IMR-90 (cell line): ENCODE data around the gene FAM216B. TPM values are rescaled to one million over a fixed set of nuclear protein-coding genes. Genes with fewer than 3 reads are reported as not detected.

ENCODE experiments used
- ATAC-seq: fragments of 200-7000 bp; cut with Tn5 transposase; 2 replicates; pipeline ENCODE4 v1.9.1; 2020; ENCODE audit warnings: low read depth, mild to moderate bottlenecking, moderate library complexity
- BruUV-seq: library from RNA; stranded (reverse); fragments of 400-500 nt; replicated peaks from 2 replicates; lab custom pipeline; 2021; lab: Mats Ljungman, UMichigan
- CTCF ChIA-PET: fragments of 300-600 bp; formaldehyde crosslinking; extraction: SDS; loops from one replicate; lab custom pipeline; 2021; ENCODE audit warnings: antibody characterized with exemption; lab: Yijun Ruan, JAX
- POLR2A ChIA-PET: fragments of 300-600 bp; sonication (Branson Sonifier 250); formaldehyde crosslinking; loops from one replicate; lab custom pipeline; 2022; ENCODE audit warnings: antibody characterized with exemption; ENCODE audit not compliant: unreplicated experiment; lab: Charles Lee
- DNase-seq: peaks from one replicate; pipeline ENCODE4 v3.0.0; 2013
- H2AFZ ChIP-seq: replicated peaks from 2 replicates; pipeline ENCODE3; 2013; ENCODE audit warnings: low read length, mild to moderate bottlenecking; ENCODE audit not compliant: poor library complexity
- H2AK5ac ChIP-seq: 2 replicates; pipeline ENCODE4 v1.6.1; 2013; ENCODE audit warnings: low read depth, low read length, inconsistent platforms
- H2AK9ac ChIP-seq: replicated peaks from 2 replicates; pipeline ENCODE3; 2013; ENCODE audit warnings: mild to moderate bottlenecking, low read depth, low read length, moderate library complexity; ENCODE audit not compliant: poor library complexity
- H2BK120ac ChIP-seq: 2 replicates; pipeline ENCODE4 v1.6.1; 2013; ENCODE audit warnings: low read depth, low read length, inconsistent platforms
- H2BK15ac ChIP-seq: 3 replicates; pipeline ENCODE4 v1.6.1; 2013; ENCODE audit warnings: low read depth, low read length, inconsistent platforms
- H2BK20ac ChIP-seq: 2 replicates; pipeline ENCODE4 v1.6.1; 2013; ENCODE audit warnings: low read depth, mild to moderate bottlenecking, inconsistent platforms, low read length, moderate library complexity
- H2BK5ac ChIP-seq: 2 replicates; pipeline ENCODE4 v1.6.1; 2013; ENCODE audit warnings: mild to moderate bottlenecking, low read depth, low read length, inconsistent platforms; ENCODE audit not compliant: poor library complexity, severe bottlenecking
- H3K14ac ChIP-seq: replicated peaks from 2 replicates; pipeline ENCODE4 v1.6.1; 2013; ENCODE audit warnings: low read depth, low read length, inconsistent platforms
- H3K18ac ChIP-seq: 2 replicates; pipeline ENCODE4 v1.6.1; 2013; ENCODE audit warnings: low read depth, low read length, control low read depth
- H3K23ac ChIP-seq: 2 replicates; pipeline ENCODE4 v1.6.1; 2013; ENCODE audit warnings: low read depth, low read length, inconsistent platforms
- H3K27ac ChIP-seq: 2 replicates; pipeline ENCODE4 v1.5.1; 2013; ENCODE audit warnings: mild to moderate bottlenecking, control low read depth, low read length; ENCODE audit not compliant: insufficient read depth
- H3K27me3 ChIP-seq: 2 replicates; pipeline ENCODE4 v1.6.1; 2013; ENCODE audit warnings: low read length; ENCODE audit not compliant: control insufficient read depth, insufficient read depth
- H3K36me3 ChIP-seq: 2 replicates; pipeline ENCODE4 v1.6.1; 2013; ENCODE audit warnings: low read length, mixed read lengths; ENCODE audit not compliant: control insufficient read depth, insufficient read depth
- H3K4ac ChIP-seq: 2 replicates; pipeline ENCODE4 v1.6.1; 2013; ENCODE audit warnings: low read depth, low read length, inconsistent platforms
- H3K4me1 ChIP-seq: 2 replicates; pipeline ENCODE4 v1.6.1; 2013; ENCODE audit warnings: low read length, mixed read lengths; ENCODE audit not compliant: control insufficient read depth, insufficient read depth
- H3K4me2 ChIP-seq: 2 replicates; pipeline ENCODE4 v1.6.1; 2013; ENCODE audit warnings: low read depth, mild to moderate bottlenecking, control low read depth, low read length, moderate library complexity
- H3K4me3 ChIP-seq: 2 replicates; pipeline ENCODE4 v1.5.1; 2013; ENCODE audit warnings: low read depth, mild to moderate bottlenecking, control low read depth, low read length, moderate library complexity; ENCODE audit not compliant: insufficient read depth
- H3K56ac ChIP-seq: 2 replicates; pipeline ENCODE4 v1.6.1; 2013; ENCODE audit warnings: low read length, inconsistent platforms; ENCODE audit not compliant: insufficient read depth; ENCODE audit errors: extremely low read depth
- H3K79me1 ChIP-seq, 2 experiments: 2 replicates each; pipeline ENCODE4 v1.6.1; 2013; ENCODE audit warnings: low read length in 2 of 2, inconsistent platforms in 1 of 2, low read depth in 1 of 2
- H3K9ac ChIP-seq: 2 replicates; pipeline ENCODE4 v1.6.1; 2013; ENCODE audit warnings: low read depth, low read length, control low read depth
- H3K9me1 ChIP-seq: 2 replicates; pipeline ENCODE4 v1.6.1; 2013; ENCODE audit warnings: low read length, inconsistent platforms; ENCODE audit not compliant: insufficient read depth
- H3K9me3 ChIP-seq: 2 replicates; pipeline ENCODE4 v1.6.1; 2013; ENCODE audit warnings: low read length; ENCODE audit not compliant: control insufficient read depth, insufficient read depth
- H4K20me1 ChIP-seq: 2 replicates; pipeline ENCODE4 v1.6.1; 2013; ENCODE audit warnings: low read length, inconsistent platforms; ENCODE audit not compliant: insufficient read depth
- H4K5ac ChIP-seq: 2 replicates; pipeline ENCODE4 v1.6.1; 2013; ENCODE audit warnings: mild to moderate bottlenecking, low read depth, low read length, control low read depth
- H4K8ac ChIP-seq, 2 experiments: 2 replicates each; pipeline ENCODE4 v1.6.1; 2013; ENCODE audit warnings: low read depth in 2 of 2, low read length in 2 of 2, control low read depth in 1 of 2, inconsistent platforms in 1 of 2
- H4K91ac ChIP-seq: 2 replicates; pipeline ENCODE4 v1.6.1; 2013; ENCODE audit warnings: low read depth, low read length, inconsistent platforms; ENCODE audit not compliant: insufficient read depth
- BHLHE40 ChIP-seq: fragments of 150-350 bp; IDR thresholded peaks from 2 replicates; pipeline ENCODE4 v1.6.1; 2016; ENCODE audit warnings: mild to moderate bottlenecking, low read depth, low read length
- CEBPB ChIP-seq: IDR thresholded peaks from 2 replicates; pipeline ENCODE4 v1.6.1; 2012; ENCODE audit warnings: low read depth, low read length, improper control_type of control experiment
- CHD1 ChIP-seq: IDR thresholded peaks from 2 replicates; pipeline ENCODE4 v1.6.1; 2012; ENCODE audit warnings: low read depth, low read length, improper control_type of control experiment
- ELK1 ChIP-seq: fragments of 150-350 bp; IDR thresholded peaks from 2 replicates; pipeline ENCODE4 v1.6.1; 2016; ENCODE audit warnings: low read depth, mild to moderate bottlenecking, low read length, moderate library complexity, borderline replicate concordance
- FOS ChIP-seq: fragments of 150-350 bp; IDR thresholded peaks from 2 replicates; pipeline ENCODE4 v1.6.1; 2016; ENCODE audit warnings: low read depth, low read length
- MAFK ChIP-seq: IDR thresholded peaks from 2 replicates; pipeline ENCODE4 v1.6.1; 2012; ENCODE audit warnings: low read depth, low read length, improper control_type of control experiment
- MAZ ChIP-seq: IDR thresholded peaks from 2 replicates; pipeline ENCODE4 v1.6.1; 2012; ENCODE audit warnings: low read depth, mild to moderate bottlenecking, low read length, improper control_type of control experiment, moderate library complexity, borderline replicate concordance
- MXI1 ChIP-seq: IDR thresholded peaks from 2 replicates; pipeline ENCODE4 v1.6.1; 2012; ENCODE audit warnings: low read depth, mild to moderate bottlenecking, low read length, moderate library complexity, borderline replicate concordance
- NFE2L2 ChIP-seq: fragments of 150-350 bp; IDR thresholded peaks from 2 replicates; pipeline ENCODE4 v1.6.1; 2016; ENCODE audit warnings: low read depth, mild to moderate bottlenecking, low read length
- POLR2A ChIP-seq: IDR thresholded peaks from 2 replicates; pipeline ENCODE4 v1.6.1; 2012; ENCODE audit warnings: mild to moderate bottlenecking, low read depth, low read length
- RAD21 ChIP-seq: IDR thresholded peaks from 2 replicates; pipeline ENCODE4 v1.6.1; 2012; ENCODE audit warnings: low read length, improper control_type of control experiment
- RCOR1 ChIP-seq: IDR thresholded peaks from 2 replicates; pipeline ENCODE4 v1.6.1; 2012; ENCODE audit warnings: mild to moderate bottlenecking, low read length, improper control_type of control experiment; ENCODE audit not compliant: insufficient replicate concordance
- RFX5 ChIP-seq: IDR thresholded peaks from 2 replicates; pipeline ENCODE4 v1.8.0; 2012; ENCODE audit warnings: low read depth, mild to moderate bottlenecking, low read length, moderate library complexity
- SMC3 ChIP-seq: fragments of 150-350 bp; IDR thresholded peaks from 2 replicates; pipeline ENCODE4 v1.6.1; 2016; ENCODE audit warnings: low read depth, mild to moderate bottlenecking, antibody characterized with exemption, low read length, moderate library complexity
- USF2 ChIP-seq: fragments of 150-350 bp; IDR thresholded peaks from 2 replicates; pipeline ENCODE4 v1.6.1; 2017; ENCODE audit warnings: mild to moderate bottlenecking, antibody characterized with exemption, low read length, low read depth
- WGBS, 2 experiments: methylation state at CpG; one replicate each; pipeline versions ENCODE4 v1.1.5 to v1.1.7; 2013; ENCODE audit warnings: missing lambda C conversion rate in 2 of 2; ENCODE audit not compliant: insufficient read length in 1 of 2; ENCODE audit errors: extremely low coverage in 2 of 2; 5-methylcytosine and 5-hydroxymethylcytosine counted together
- dilution Hi-C: fragments of 300-500 bp; cut with HindIII; formaldehyde crosslinking; loops from one replicate; pipeline ENCODE4 v1.14.3; 2018; ENCODE audit warnings: low sequenced_read_pairs; ENCODE audit not compliant: unreplicated experiment
- in situ Hi-C: fragments of 300-500 bp; cut with MboI; formaldehyde crosslinking; loops from 3 replicates; pipeline ENCODE4 v1.14.3; 2019; ENCODE audit warnings: low sequenced_read_pairs, inconsistent platforms, mixed read lengths
- intact Hi-C: fragments of 100-400 bp; cut with micrococcal nuclease; formaldehyde crosslinking; loops from 2 replicates; pipeline ENCODE4 v1.10.0; 2022
- polyA plus RNA-seq, 3 experiments: library from polyadenylated mRNA; depleted of rRNA; stranded (reverse); fragments of >200 nt; gene quantifications; 2 replicates each; pipeline ENCODE4 v1.2.3, GENCODE V29; 2012; ENCODE audit warnings: low replicate concordance in 1 of 3
- total RNA-seq: library from RNA; depleted of rRNA; stranded (reverse); fragments of >200 nt; gene quantifications from 2 replicates; pipeline ENCODE4 v1.2.3, GENCODE V29; 2012
- TF ChIP-seq, protein P1 (sequence below): conservative IDR thresholded peaks from 2 replicates; pipeline ENCODE4 v1.5.1; 2012; ENCODE audit warnings: mild to moderate bottlenecking, low read depth, low read length, improper control_type of control experiment

Gene FAM216B
- total and polyA plus RNA-seq, 2 of the 4 experiments (the other 2 are of a cell fraction), result not detected

- peaks cover 7% of the 10 kb centered on the region for H3K4me1 ChIP-seq
- H3K9ac ChIP-seq, result no peak overlapping the region
- no peaks in the 10 kb centered on the region for H4K20me1 ChIP-seq
- no peak overlapping the region for H3K23ac ChIP-seq
- no peak overlapping the region for H3K56ac ChIP-seq
- H3K27me3 ChIP-seq, result no peaks in the 10 kb centered on the region; the same call in 1 of the 2 replicates
- H3K4ac ChIP-seq, result no peak overlapping the region
- H2AK9ac ChIP-seq, result no peak overlapping the region
- CTCF ChIA-PET, result no interaction called here
- no peak overlapping the region for H3K4me2 ChIP-seq
- no peaks in the 10 kb centered on the region for H3K9me1 ChIP-seq
- no peak overlapping the region for H2AFZ ChIP-seq
- no peak overlapping the region for H4K8ac ChIP-seq
- BruUV-seq, result no TSS peak
- H3K79me1 ChIP-seq, result no peaks in the 10 kb centered on the region
- in situ Hi-C loops (no loop called here), intact Hi-C loops (no loop called here), dilution Hi-C loops (no loop called here)
- no peak overlapping the region for H2BK15ac ChIP-seq
- no peak for DNase-seq
- no peak overlapping the region for H3K27ac ChIP-seq
- H2BK20ac ChIP-seq, result no peak overlapping the region
- H3K4me3 ChIP-seq, result no peak overlapping the region
- no peak overlapping the region for H3K14ac ChIP-seq
- no peak overlapping the region for H2BK5ac ChIP-seq
- POLR2A ChIA-PET, result no interaction called here
- H3K36me3 ChIP-seq, result no peaks in the 10 kb centered on the region
- H4K5ac ChIP-seq, result no peak overlapping the region
- no peak overlapping the region for H2AK5ac ChIP-seq
- H3K18ac ChIP-seq, result no peak overlapping the region
- no CpG with 5 or more reads among the region's 1 CpG for WGBS, 2 experiments
- no peak for ATAC-seq
- H4K91ac ChIP-seq, result no peak overlapping the region
- H2BK120ac ChIP-seq, result no peak overlapping the region
- TF ChIP-seq RAD21 (no peak), CHD1 (no peak), USF2 (no peak), FOS (no peak), MAFK (no peak), BHLHE40 (no peak), ELK1 (no peak), RFX5 (no peak), MXI1 (no peak), MAZ (no peak), NFE2L2 (no peak), SMC3 (no peak), CEBPB (no peak), RCOR1 (no peak), POLR2A (no peak)
- TF ChIP-seq, protein P1, sequence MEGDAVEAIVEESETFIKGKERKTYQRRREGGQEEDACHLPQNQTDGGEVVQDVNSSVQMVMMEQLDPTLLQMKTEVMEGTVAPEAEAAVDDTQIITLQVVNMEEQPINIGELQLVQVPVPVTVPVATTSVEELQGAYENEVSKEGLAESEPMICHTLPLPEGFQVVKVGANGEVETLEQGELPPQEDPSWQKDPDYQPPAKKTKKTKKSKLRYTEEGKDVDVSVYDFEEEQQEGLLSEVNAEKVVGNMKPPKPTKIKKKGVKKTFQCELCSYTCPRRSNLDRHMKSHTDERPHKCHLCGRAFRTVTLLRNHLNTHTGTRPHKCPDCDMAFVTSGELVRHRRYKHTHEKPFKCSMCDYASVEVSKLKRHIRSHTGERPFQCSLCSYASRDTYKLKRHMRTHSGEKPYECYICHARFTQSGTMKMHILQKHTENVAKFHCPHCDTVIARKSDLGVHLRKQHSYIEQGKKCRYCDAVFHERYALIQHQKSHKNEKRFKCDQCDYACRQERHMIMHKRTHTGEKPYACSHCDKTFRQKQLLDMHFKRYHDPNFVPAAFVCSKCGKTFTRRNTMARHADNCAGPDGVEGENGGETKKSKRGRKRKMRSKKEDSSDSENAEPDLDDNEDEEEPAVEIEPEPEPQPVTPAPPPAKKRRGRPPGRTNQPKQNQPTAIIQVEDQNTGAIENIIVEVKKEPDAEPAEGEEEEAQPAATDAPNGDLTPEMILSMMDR, result no peak
- no peaks in the 10 kb centered on the region for H3K9me3 ChIP-seq
Observed at GRCh38 chr13:42780044-42780443, 1.3 kb upstream of the FAM216B start.
